Erythroblast (primary cell): ENCODE results near the gene SAYSD1.

Experiments used
- GATA1 ChIP-seq: IDR thresholded peaks from 2 replicates; pipeline ENCODE4 v1.6.1; 2011; ENCODE audit warnings: low read depth, mild to moderate bottlenecking, control low read depth, low read length, moderate library complexity
- POLR2A ChIP-seq: IDR thresholded peaks from 2 replicates; pipeline ENCODE4 v1.6.1; 2011; ENCODE audit warnings: mild to moderate bottlenecking, low read length

DNA sequence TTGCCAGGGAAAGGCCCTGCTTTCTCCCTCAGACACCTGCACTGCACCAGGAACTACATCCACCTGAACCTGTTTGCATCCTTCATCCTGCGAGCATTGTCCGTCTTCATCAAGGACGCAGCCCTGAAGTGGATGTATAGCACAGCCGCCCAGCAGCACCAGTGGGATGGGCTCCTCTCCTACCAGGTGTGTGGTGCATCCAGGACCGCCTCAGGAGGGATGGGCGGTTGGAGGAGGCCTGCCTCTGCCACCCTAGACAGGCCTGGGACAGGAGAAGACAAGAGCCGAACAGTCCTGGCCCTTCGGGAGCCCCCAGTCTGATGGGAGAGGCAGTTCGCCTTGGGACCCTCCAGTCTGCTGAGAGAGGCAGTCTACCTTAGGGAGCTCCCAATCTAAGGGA lies 42.2 kb downstream of the SAYSD1 start:
- TF ChIP-seq POLR2A (no peak), GATA1 (no peak)
